ENCODE measurements around the gene UQCC3. TPM values are rescaled to one million over a fixed set of nuclear protein-coding genes. Genes with fewer than 3 reads are reported as not detected.

The UQCC3 gene
- total and polyA plus RNA-seq, 9 of the 15 experiments (the other 6 are each of a cell fraction or from before 2014, with no cell fraction given) = 3.3 to 44.3 (median 8.0) TPM

- TF ChIP-seq, protein P1, sequence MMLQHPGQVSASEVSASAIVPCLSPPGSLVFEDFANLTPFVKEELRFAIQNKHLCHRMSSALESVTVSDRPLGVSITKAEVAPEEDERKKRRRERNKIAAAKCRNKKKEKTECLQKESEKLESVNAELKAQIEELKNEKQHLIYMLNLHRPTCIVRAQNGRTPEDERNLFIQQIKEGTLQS (IDR thresholded peaks at IDR 0.05) = peak; percentile 57
- TF ChIP-seq, protein P1 (CRISPR knock-in tag; conservative IDR thresholded peaks at IDR 0.05) = no peak
- no peak for TF ChIP-seq ZNF561 (CRISPR knock-in tag; conservative IDR thresholded peaks at IDR 0.05)
- TF ChIP-seq, protein P2, sequence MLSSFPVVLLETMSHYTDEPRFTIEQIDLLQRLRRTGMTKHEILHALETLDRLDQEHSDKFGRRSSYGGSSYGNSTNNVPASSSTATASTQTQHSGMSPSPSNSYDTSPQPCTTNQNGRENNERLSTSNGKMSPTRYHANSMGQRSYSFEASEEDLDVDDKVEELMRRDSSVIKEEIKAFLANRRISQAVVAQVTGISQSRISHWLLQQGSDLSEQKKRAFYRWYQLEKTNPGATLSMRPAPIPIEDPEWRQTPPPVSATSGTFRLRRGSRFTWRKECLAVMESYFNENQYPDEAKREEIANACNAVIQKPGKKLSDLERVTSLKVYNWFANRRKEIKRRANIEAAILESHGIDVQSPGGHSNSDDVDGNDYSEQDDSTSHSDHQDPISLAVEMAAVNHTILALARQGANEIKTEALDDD (IDR thresholded peaks at IDR 0.05) = peak; percentile 90
- TF ChIP-seq ZNF140 (CRISPR knock-in tag; IDR thresholded peaks at IDR 0.05) = no peak
- TF ChIP-seq YY1 (IDR thresholded peaks at IDR 0.05; ENCODE audit: borderline replicate concordance in 1 of 3, control insufficient read depth in 1 of 3, extremely low read depth in 1 of 3, insufficient read depth in 3 of 3, insufficient read length in 1 of 3, insufficient replicate concordance in 2 of 3, low read depth in 1 of 3, low read length in 2 of 3) = no peak
- 0 out of 2 replicates have a peak, but pooled peaks have one; percentile 11 for TF ChIP-seq JUND (IDR thresholded peaks at IDR 0.05; ENCODE audit: borderline replicate concordance, low read depth, low read length)
- no peak; the same call in 2 of the 3 replicates for TF ChIP-seq JUND (tag; IDR thresholded peaks at IDR 0.05; ENCODE audit: borderline replicate concordance, low read depth, low read length)
Measured at GRCh38 chr11:62680825-62681240, 9.4 kb downstream of the UQCC3 start (continued).
